ENCODE data around the gene AKR1A1. TPM values are rescaled to one million over a fixed set of nuclear protein-coding genes. Genes with fewer than 3 reads are reported as not detected.
"Not testable (repeated sequence)": the region's sequence is repeated elsewhere in the genome, so short reads cannot be mapped to it uniquely, and the experiment has no call there.

Gene AKR1A1
- total and polyA plus RNA-seq, 2 of the 8 experiments (the other 6 are each of a cell fraction or from before 2014, with no cell fraction given) = 344 to 435 TPM

- POLR2A ChIA-PET (ENCODE audit: partially characterized antibody) = interaction anchor here (1.2 to 10.9 kb wide), 3 partner anchors 11 to 14 kb away, joined by 4 to 90 read pairs (median 7); partner anchors contain the start of gene NASP
- H3K9me3 ChIP-seq (ENCODE audit: insufficient read depth in 2 of 2, low read depth in 1 of 2, low read length in 1 of 2); H3K18ac ChIP-seq (ENCODE audit: extremely low read depth, low read length); H2BK12ac ChIP-seq (ENCODE audit: low read depth, low read length); H3K27me3 ChIP-seq (replicated peaks in 1 of 4; ENCODE audit: control insufficient read depth in 3 of 4, extremely low read depth in 1 of 4, insufficient read depth in 3 of 4, low read length in 3 of 4); FAIRE-seq; H3K4me1 ChIP-seq (replicated peaks in 1 of 4; ENCODE audit: control insufficient read depth in 3 of 4, insufficient read depth in 4 of 4, low read length in 3 of 4); H4K8ac ChIP-seq (ENCODE audit: extremely low read depth, insufficient read depth, low read length); H3K4me2 ChIP-seq (ENCODE audit: insufficient read depth in 1 of 2, low read depth in 2 of 2, low read length in 2 of 2); H2AK5ac ChIP-seq (ENCODE audit: low read depth, low read length); H3K4me3 ChIP-seq (ENCODE audit: extremely low read depth in 1 of 4, insufficient read depth in 2 of 4, low read depth in 3 of 4, low read length in 4 of 4); H3K14ac ChIP-seq (ENCODE audit: insufficient read length); DNase-seq (ENCODE audit: low read depth in 1 of 2, low spot score in 2 of 2); H3K23me2 ChIP-seq (ENCODE audit: low read depth, low read length); H2BK20ac ChIP-seq (ENCODE audit: low read length); CTCF ChIA-PET (ENCODE audit: partially characterized antibody); H4K5ac ChIP-seq (ENCODE audit: insufficient read length, low read depth, low read length); H2BK120ac ChIP-seq (replicated peaks; ENCODE audit: low read depth, low read length); H2BK5ac ChIP-seq (ENCODE audit: low read depth, low read length); H3K4ac ChIP-seq (replicated peaks; ENCODE audit: insufficient read length, low read depth, low read length); H2BK15ac ChIP-seq (ENCODE audit: low read length); H3K79me1 ChIP-seq (ENCODE audit: low read depth, low read length); H3K23ac ChIP-seq (ENCODE audit: insufficient read length); H3K56ac ChIP-seq (replicated peaks; ENCODE audit: insufficient read length, low read depth, low read length); H3K9ac ChIP-seq (replicated peaks in 1 of 4; ENCODE audit: extremely low read depth in 1 of 4, low read depth in 3 of 4, low read length in 3 of 4); H4K91ac ChIP-seq (replicated peaks; ENCODE audit: insufficient read length, low read length); H2AFZ ChIP-seq (ENCODE audit: low read length); H3K27ac ChIP-seq (ENCODE audit: low read depth, low read length): not testable (repeated sequence)
- H4K20me1 ChIP-seq (replicated peaks in 1 of 2; ENCODE audit: control insufficient read depth in 1 of 2, insufficient read depth in 2 of 2, low read length in 2 of 2) = peaks cover 21 to 40% of the 10 kb centered on the region in 2 experiments
- peaks cover 37 to 98% of the 10 kb centered on the region in 2 experiments for H3K79me2 ChIP-seq (ENCODE audit: control insufficient read depth in 1 of 2, insufficient read depth in 2 of 2, low read length in 2 of 2)
- H3K36me3 ChIP-seq (ENCODE audit: control insufficient read depth in 2 of 4, insufficient read depth in 4 of 4, low read length in 3 of 4) = peaks cover 22 to 78% (median 47%) of the 10 kb centered on the region in 4 experiments
- 93% methylated on average over 8 of the region's 8 CpGs; no CpG with 5 or more reads in 1 of the 2 experiments for WGBS, 2 experiments (ENCODE audit: extremely low coverage in 1 of 2, insufficient coverage in 1 of 2, insufficient read length in 1 of 2, insufficient replicate concordance in 2 of 2, low coverage in 1 of 2, low lambda C conversion rate in 2 of 2, missing lambda C conversion rate in 1 of 2)
Measured at GRCh38 chr1:45596765-45597164, 46.1 kb downstream of the AKR1A1 start.
